H9 (cell line): ENCODE results near the gene B3GALNT2. TPM values are rescaled to one million over a fixed set of nuclear protein-coding genes. Genes with fewer than 3 reads are reported as not detected.

ENCODE experiments used
- DNase-seq: peaks from one replicate; pipeline ENCODE4 v3.0.0-alpha.2; 2017
- H2AFZ ChIP-seq: one replicate; pipeline ENCODE4 v1.6.1; 2013; ENCODE audit warnings: mild to moderate bottlenecking, low read length, control low read depth, moderate library complexity
- H2AK5ac ChIP-seq: 2 replicates; pipeline ENCODE4 v1.6.1; 2013; ENCODE audit warnings: low read length, control low read depth, mixed read lengths; ENCODE audit not compliant: insufficient read length
- H2BK120ac ChIP-seq: one replicate; pipeline ENCODE4 v1.6.1; 2013; ENCODE audit warnings: low read depth, mild to moderate bottlenecking, low read length, control low read depth, inconsistent platforms; ENCODE audit not compliant: poor library complexity, severe bottlenecking
- H2BK12ac ChIP-seq: 2 replicates; pipeline ENCODE4 v1.6.1; 2013; ENCODE audit warnings: low read length, control low read depth, mixed read lengths, low read depth; ENCODE audit not compliant: insufficient read length
- H2BK15ac ChIP-seq: 2 replicates; pipeline ENCODE4 v1.6.1; 2013; ENCODE audit warnings: low read depth, low read length, control low read depth
- H2BK20ac ChIP-seq: one replicate; pipeline ENCODE4 v1.6.1; 2013; ENCODE audit warnings: low read depth, mild to moderate bottlenecking, low read length, control low read depth, inconsistent platforms; ENCODE audit not compliant: poor library complexity, severe bottlenecking
- H2BK5ac ChIP-seq: 2 replicates; pipeline ENCODE4 v1.6.1; 2013; ENCODE audit warnings: low read length, control low read depth, mixed read lengths; ENCODE audit not compliant: insufficient read length
- H3K14ac ChIP-seq: 2 replicates; pipeline ENCODE4 v1.6.1; 2013; ENCODE audit warnings: low read length, control low read depth; ENCODE audit not compliant: insufficient read depth
- H3K18ac ChIP-seq: 2 replicates; pipeline ENCODE4 v1.6.1; 2013; ENCODE audit warnings: low read depth, mild to moderate bottlenecking, mixed read lengths, low read length, control low read depth; ENCODE audit not compliant: insufficient read length
- H3K23ac ChIP-seq: 2 replicates; pipeline ENCODE4 v1.6.1; 2013; ENCODE audit warnings: low read length, control low read depth, mixed read lengths, low read depth; ENCODE audit not compliant: insufficient read length
- H3K23me2 ChIP-seq: 2 replicates; pipeline ENCODE4 v1.6.1; 2013; ENCODE audit warnings: low read depth, mild to moderate bottlenecking, mixed read lengths, low read length, control low read depth; ENCODE audit not compliant: insufficient read length, poor library complexity, severe bottlenecking
- H3K27ac ChIP-seq: 2 replicates; pipeline ENCODE4 v1.5.1; 2013; ENCODE audit warnings: low read length, control low read depth, mixed read lengths, low read depth; ENCODE audit not compliant: insufficient read length
- H3K27me3 ChIP-seq: 2 replicates; pipeline ENCODE4 v1.6.1; 2013; ENCODE audit warnings: low read length, control low read depth, inconsistent platforms; ENCODE audit not compliant: insufficient read depth
- H3K4ac ChIP-seq: 2 replicates; pipeline ENCODE4 v1.6.1; 2013; ENCODE audit warnings: low read depth, mild to moderate bottlenecking, control low read depth, inconsistent platforms, low read length, moderate library complexity
- H3K4me1 ChIP-seq: 2 replicates; pipeline ENCODE4 v1.6.1; 2013; ENCODE audit warnings: low read length, control low read depth, inconsistent platforms; ENCODE audit not compliant: insufficient read depth
- H3K4me2 ChIP-seq: 2 replicates; pipeline ENCODE4 v1.6.1; 2013; ENCODE audit warnings: low read length, control low read depth, mixed read lengths; ENCODE audit not compliant: insufficient read length, insufficient read depth
- H3K56ac ChIP-seq: 2 replicates; pipeline ENCODE4 v1.6.1; 2013; ENCODE audit warnings: low read depth, mild to moderate bottlenecking, mixed read lengths, low read length, control low read depth; ENCODE audit not compliant: insufficient read length
- H3K79me1 ChIP-seq: 2 replicates; pipeline ENCODE4 v1.6.1; 2013; ENCODE audit warnings: low read depth, mild to moderate bottlenecking, moderate library complexity, low read length, control low read depth, inconsistent platforms; ENCODE audit not compliant: insufficient read depth, poor library complexity, severe bottlenecking
- H3K79me2 ChIP-seq: 2 replicates; pipeline ENCODE4 v1.6.1; 2013; ENCODE audit warnings: low read length, control low read depth, inconsistent platforms; ENCODE audit not compliant: insufficient read depth
- H3K9ac ChIP-seq: 2 replicates; pipeline ENCODE4 v1.6.1; 2013; ENCODE audit warnings: low read length, control low read depth, mixed read lengths; ENCODE audit not compliant: insufficient read length; ENCODE audit errors: extremely low read depth
- H3K9me3 ChIP-seq: one replicate; pipeline ENCODE4 v1.6.1; 2013; ENCODE audit warnings: low read depth, low read length, inconsistent platforms; ENCODE audit not compliant: control insufficient read depth
- H3T11ph ChIP-seq: one replicate; pipeline ENCODE4 v1.6.1; 2013; ENCODE audit warnings: mild to moderate bottlenecking, low read length, control low read depth, inconsistent platforms
- H4K20me1 ChIP-seq: one replicate; pipeline ENCODE4 v1.6.1; 2013; ENCODE audit not compliant: control insufficient read depth, insufficient read length, insufficient read depth
- H4K5ac ChIP-seq: 2 replicates; pipeline ENCODE4 v1.6.1; 2013; ENCODE audit warnings: low read depth, mild to moderate bottlenecking, mixed read lengths, low read length, control low read depth; ENCODE audit not compliant: insufficient read length
- H4K8ac ChIP-seq: replicated peaks from 2 replicates; pipeline ENCODE4 v1.6.1; 2013; ENCODE audit warnings: low read length, control low read depth, mixed read lengths, low read depth; ENCODE audit not compliant: insufficient read length
- H4K91ac ChIP-seq: 2 replicates; pipeline ENCODE4 v1.6.1; 2013; ENCODE audit warnings: low read depth, mild to moderate bottlenecking, moderate library complexity, mixed read lengths, low read length, control low read depth; ENCODE audit not compliant: insufficient read length
- H3K27ac Mint-ChIP-seq, 3 experiments: 2 replicates in 2 of 3; 3 replicates in 1 of 3; pipeline ENCODE4 v1.8.0; 2020 to 2021; ENCODE audit warnings: mixed read lengths in 3 of 3, mild to moderate bottlenecking in 1 of 3, moderate library complexity in 1 of 3
- H3K27me3 Mint-ChIP-seq: 2 replicates; pipeline ENCODE4 v1.8.0; 2021; ENCODE audit warnings: low read depth, mild to moderate bottlenecking, moderate library complexity, mixed read lengths
- H3K36me3 Mint-ChIP-seq, 3 experiments: 2 replicates in 2 of 3; 3 replicates in 1 of 3; pipeline ENCODE4 v1.8.0; 2020 to 2021; ENCODE audit warnings: low read depth in 3 of 3, mixed read lengths in 3 of 3; ENCODE audit not compliant: insufficient read depth in 1 of 3
- H3K4me1 Mint-ChIP-seq, 2 experiments: 2 replicates each; pipeline ENCODE4 v1.8.0; 2020; ENCODE audit warnings: mixed read lengths in 2 of 2
- H3K4me3 Mint-ChIP-seq, 2 experiments: 2 replicates in 1 of 2; 3 replicates in 1 of 2; pipeline ENCODE4 v1.8.0; 2020 to 2021; ENCODE audit warnings: mild to moderate bottlenecking in 2 of 2, mixed read lengths in 2 of 2, moderate library complexity in 1 of 2
- H3K9me3 Mint-ChIP-seq, 2 experiments: 2 replicates in 1 of 2; 3 replicates in 1 of 2; pipeline ENCODE4 v1.8.0; 2020; ENCODE audit warnings: mild to moderate bottlenecking in 2 of 2, mixed read lengths in 2 of 2, moderate library complexity in 1 of 2
- CTCF ChIP-seq: fragments of 200-600 bp; sonication (generic); conservative IDR thresholded peaks from 3 replicates; pipeline ENCODE4 v1.8.0; 2021; ENCODE audit warnings: antibody characterized with exemption, mild to moderate bottlenecking
- WGBS: extraction: QIAGEN DNeasy Blood & Tissue Kit; methylation state at CpG from one replicate; pipeline ENCODE4 v1.1.7; 2013; ENCODE audit warnings: missing lambda C conversion rate, low lambda C conversion rate, mixed read lengths; ENCODE audit not compliant: insufficient read length; ENCODE audit errors: extremely low coverage; 5-methylcytosine and 5-hydroxymethylcytosine counted together
- total RNA-seq: library from RNA; stranded (reverse); gene quantifications from 2 replicates; pipeline ENCODE4 v1.2.1, GENCODE V29; 2021

B3GALNT2 gene
- total RNA-seq, 1 experiment from 2014 or later: 27.8 TPM

GRCh38 chr1:235408503-235408960, 95.7 kb downstream of the B3GALNT2 start:
- no peak for TF ChIP-seq CTCF
- Histone ChIP-seq H3K4ac (no peak overlapping the region), H3K18ac (no peak overlapping the region), H2BK12ac (no peak overlapping the region), H3K14ac (no peak overlapping the region), H4K20me1 (no peaks in the 10 kb centered on the region), H3K27me3 (no peaks in the 10 kb centered on the region), H3K9ac (no peak overlapping the region), H3K79me1 (no peaks in the 10 kb centered on the region), H4K91ac (no peak overlapping the region), H2BK120ac (no peak overlapping the region), H2AK5ac (no peak overlapping the region), H2BK20ac (no peak overlapping the region), H3T11ph (no peak overlapping the region), H3K27ac (no peak overlapping the region), H3K23me2 (no peaks in the 10 kb centered on the region), H3K4me1 (no peaks in the 10 kb centered on the region), H2AFZ (no peak overlapping the region), H4K8ac (no peak overlapping the region), H3K79me2 (no peaks in the 10 kb centered on the region), H4K5ac (no peak overlapping the region), H3K9me3 (no peaks in the 10 kb centered on the region), H3K23ac (no peak overlapping the region), H2BK15ac (no peak overlapping the region), H3K56ac (no peak overlapping the region), H3K4me2 (no peak overlapping the region), H2BK5ac (no peak overlapping the region)
- Mint-ChIP-seq H3K4me1 (peaks cover 0 to 3% of the 10 kb centered on the region in 2 experiments; a peak in 1 of 4 replicates), H3K27ac (no peak overlapping the region), H3K27me3 (no peaks in the 10 kb centered on the region; the same call in 1 of the 2 replicates), H3K4me3 (no peak overlapping the region), H3K36me3 (peaks cover 6 to 7% (median 7%) of the 10 kb centered on the region in 3 experiments; a peak in 5 of 7 replicates), H3K9me3 (peaks cover 5 to 7% of the 10 kb centered on the region in 2 experiments; a peak in 4 of 5 replicates)
- DNase-seq: no peak
- no CpG with 5 or more reads among the region's 3 CpGs for WGBS
